NCI-H2107 treated with DMSO at 0.1 percent for 48 hours (cell line): ENCODE results near the gene COG3.

ENCODE experiments used
- DNase-seq: peaks from one replicate; lab custom pipeline; 2025; ENCODE audit not compliant: unreplicated experiment; lab: John Stamatoyannopoulos, UW

COG3 gene

DNA sequence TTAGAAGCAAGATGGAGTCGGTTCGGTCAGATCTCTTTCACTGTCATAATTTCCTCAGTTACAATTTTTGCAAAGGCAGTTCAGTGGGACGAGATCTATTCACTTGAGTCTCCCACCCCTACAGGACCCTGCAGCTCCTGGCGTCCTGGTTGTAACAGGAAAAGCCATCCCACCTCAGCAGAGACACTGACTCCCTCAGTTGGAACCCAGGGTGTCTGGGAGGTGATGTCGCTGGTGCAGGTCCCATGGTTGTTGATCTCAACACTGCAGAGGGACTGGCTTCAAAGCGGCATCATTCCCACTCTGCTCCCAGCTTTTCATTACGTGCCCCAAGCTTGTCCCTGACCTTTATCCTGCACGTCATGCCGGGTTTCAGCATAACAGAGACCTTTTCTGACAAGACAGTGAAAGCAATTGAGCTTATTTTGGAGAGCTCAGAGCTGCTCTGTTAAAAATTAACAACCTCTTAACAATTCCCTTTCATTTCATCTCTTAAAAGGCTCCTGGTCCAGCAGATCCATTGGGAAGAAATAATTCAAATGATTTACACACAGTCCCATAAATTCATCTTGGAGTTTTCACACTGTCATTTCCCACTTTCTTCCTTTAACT is 17.6 kb upstream of the COG3 start:
- no peak for DNase-seq

GRCh38 chr13:45448965-45449559 is 15.7 kb upstream of the COG3 start:
- no peak for DNase-seq

DNA sequence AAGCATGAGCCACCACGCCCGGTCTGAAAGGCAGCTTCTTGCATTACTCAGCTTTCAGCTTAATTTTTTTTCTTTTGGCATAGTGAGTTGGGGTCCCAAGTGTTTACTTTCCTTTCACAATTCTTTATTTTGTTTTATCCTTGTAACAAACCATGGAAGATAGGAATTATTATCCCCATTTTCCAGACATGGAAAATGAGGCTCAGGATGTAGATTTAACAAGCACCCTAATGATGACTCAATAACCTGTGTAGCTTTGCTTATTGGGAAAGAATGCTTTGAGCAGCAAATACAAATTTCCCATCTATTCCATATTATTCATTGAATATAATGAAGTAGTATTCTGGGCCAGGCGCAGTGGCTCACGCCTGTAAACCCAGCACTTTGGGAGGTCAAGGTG is 13.5 kb upstream of the COG3 start:
- no peak for DNase-seq

DNA sequence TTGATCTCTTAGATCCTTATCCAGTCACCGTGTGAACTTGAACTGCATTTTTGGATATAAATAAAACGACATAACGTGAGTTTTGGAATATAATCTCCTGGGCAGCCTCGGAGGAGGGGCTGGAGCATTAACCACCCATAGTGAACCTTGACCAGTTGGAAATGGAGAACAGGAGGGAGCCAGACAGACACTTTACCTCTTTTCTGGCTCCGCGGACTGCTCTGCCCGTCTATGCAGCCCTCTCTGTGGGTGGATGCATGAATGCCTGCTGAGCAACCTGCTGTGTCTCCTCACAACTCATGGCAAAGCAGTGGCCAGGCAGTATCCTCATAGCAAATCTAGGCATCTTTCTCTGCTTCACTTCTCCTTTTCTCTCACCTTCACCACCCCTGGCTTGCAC is 10.5 kb upstream of the COG3 start:
- DNase-seq: no peak

GRCh38 chr13:45456196-45456972 is 8.4 kb upstream of the COG3 start:
- DNase-seq: no peak

- DNase-seq: no peak
Measured at GRCh38 chr13:45464141-45464686, 525 bp upstream of the COG3 start.

DNA sequence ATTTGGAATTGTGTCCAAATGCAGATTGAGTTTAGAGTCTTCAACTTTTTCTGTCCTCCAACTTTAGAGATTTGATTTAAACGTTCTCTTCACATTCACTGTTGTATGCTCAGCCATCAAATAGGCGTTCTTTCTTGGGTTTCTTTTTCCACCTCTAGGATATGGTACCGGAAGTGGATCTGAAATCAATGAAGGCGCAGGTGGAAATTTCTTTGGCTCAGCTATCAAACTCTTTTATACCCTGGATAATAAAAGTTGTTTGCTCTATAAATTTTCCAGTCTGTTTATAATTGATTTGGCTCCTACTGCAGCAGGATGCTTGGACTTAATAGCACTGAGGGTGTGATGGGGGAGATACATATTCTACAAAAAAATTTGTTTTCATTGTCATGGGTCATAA is 1.6 kb downstream of the COG3 start:
- DNase-seq: no peak

- DNase-seq: peak; percentile 27
Measured at GRCh38 chr13:45468635-45469034, 3.9 kb downstream of the COG3 start.

GRCh38 chr13:45472171-45472705 is 7.5 kb downstream of the COG3 start:
- no peak for DNase-seq

- DNase-seq: no peak
Measured at GRCh38 chr13:45473627-45474026, 8.9 kb downstream of the COG3 start.

GRCh38 chr13:45474584-45475454 is 10.1 kb downstream of the COG3 start:
- no peak for DNase-seq

DNA sequence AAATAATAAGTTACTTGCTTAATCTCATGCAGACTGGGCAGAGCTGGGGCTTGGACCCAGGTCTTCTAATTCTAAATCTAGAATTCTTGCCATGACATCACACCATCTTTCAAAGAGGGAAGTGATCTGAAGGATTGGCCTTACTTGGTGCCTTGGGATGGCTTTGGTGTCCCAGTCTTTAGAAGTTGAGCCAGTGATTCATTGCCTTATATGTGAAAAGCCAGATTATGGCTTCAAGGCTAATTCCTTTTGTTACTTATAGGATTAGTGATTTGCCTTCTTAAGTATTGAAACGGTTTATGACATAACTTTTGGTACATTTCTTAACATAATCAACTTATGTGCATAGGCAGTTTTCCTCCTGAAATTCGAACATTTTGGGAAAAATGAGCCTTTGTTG is 14.9 kb downstream of the COG3 start:
- DNase-seq: no peak

GRCh38 chr13:45481688-45482087 is 16.9 kb downstream of the COG3 start:
- DNase-seq: no peak

GRCh38 chr13:45482571-45483173 is 17.9 kb downstream of the COG3 start:
- no peak for DNase-seq

- DNase-seq: no peak
Measured at GRCh38 chr13:45487604-45488003, 22.9 kb downstream of the COG3 start.

DNA sequence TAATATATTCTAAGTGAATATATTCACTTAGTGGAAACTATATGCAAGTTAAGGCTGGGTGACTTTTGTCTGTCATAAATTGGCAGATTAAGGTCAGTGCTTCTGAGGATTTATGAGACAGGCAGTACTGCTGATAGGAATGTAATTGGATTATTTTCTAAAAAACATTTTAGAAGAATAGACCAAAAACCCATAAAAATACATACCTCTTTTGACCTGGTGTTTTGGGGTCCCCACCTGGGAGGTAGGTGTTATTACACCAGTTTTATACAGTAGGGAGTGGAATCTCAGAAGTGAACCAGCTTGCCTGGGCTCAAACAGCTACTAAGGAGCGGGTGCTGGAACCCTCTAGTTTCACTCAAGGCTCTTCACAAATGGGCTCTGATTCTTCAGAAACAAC is 25.3 kb downstream of the COG3 start:
- DNase-seq: no peak

DNA sequence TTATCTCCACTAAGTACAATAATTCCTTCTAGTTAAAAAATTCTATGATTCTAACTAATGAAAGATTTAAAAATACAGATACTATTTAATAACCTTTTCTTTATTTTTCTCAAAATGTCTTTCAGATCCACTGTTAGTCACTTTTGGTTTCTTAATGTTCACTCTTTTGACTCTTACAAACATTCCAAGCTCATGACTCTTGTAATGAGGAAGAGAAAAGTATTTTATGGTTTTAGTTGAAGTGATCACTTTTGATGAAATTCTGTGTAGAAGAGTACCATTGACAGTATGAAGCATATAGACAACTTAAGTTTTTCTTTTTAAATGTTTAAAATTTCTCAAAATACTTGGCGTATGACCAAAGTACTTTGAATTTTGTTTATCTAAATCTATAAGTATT is 27.8 kb downstream of the COG3 start:
- no peak for DNase-seq

DNA sequence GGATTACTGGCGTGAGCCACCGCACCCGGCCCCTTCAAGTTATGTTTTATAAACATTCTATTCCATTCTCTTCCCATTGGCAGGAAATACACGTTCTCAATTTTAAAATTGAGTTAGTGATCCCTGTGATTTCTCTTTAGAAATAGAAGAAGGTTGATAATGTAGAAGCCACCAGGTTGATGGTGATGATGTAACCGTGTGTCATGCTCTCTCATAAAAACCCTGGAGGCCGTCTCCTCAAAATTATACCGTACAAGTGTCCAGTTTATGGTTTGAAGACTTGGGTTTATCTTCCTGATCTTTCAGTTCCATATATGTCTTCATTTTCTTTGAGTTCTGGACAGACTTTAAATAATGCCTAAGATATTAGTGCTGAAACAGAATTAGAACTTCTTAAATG is 32.2 kb downstream of the COG3 start:
- no peak for DNase-seq

DNA sequence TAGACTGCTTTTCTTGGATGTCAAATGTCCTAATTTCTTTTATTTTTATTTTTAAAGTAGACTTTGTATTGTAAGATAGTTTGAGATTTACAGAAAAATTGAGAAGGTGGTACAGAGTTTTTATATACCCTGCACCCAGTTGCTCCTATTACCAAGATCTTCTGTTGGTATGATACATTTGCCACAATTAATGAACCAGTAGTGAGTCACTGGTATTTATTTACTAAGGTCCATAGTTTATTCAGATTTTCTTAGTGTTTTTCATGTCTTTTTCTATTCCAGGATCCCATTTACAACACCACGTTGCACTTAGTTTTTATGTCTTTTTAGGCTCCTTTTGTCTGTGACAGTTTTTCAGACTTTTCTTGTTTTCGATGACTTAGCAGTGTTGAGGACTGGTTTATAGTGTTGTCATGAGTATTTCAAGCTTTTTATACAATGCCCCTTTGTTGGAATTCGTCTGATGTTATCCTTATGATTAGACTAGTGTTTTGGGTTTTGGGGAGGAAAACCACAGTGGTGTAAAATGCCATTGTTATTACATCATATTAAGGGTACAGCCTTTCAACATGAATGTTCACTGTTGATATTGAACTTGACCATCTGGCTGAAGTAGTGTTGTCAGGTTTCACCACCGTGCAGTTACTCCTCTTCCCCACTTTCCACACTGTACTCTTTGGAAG is 35.9 kb downstream of the COG3 start:
- DNase-seq: no peak

DNA sequence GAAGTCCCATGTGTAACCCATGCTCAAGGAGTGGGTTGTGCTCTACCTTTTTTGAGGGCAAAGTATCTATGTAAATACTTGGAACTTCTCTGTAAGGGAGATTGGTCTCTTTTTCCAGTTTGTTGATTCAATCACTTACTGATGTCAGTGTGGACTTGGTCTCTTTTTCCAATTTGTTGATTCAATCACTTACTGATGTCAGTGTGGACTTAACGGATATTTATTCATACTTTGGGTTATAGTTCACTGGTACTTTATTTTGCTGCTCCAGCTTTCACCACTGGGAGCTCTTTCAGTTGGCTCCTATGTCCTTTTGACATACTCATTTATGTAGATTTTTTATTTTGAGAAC is 36.4 kb downstream of the COG3 start:
- no peak for DNase-seq
